OCI-LY3 (cell line): Measurements from ENCODE around the gene SQSTM1.

Source experiments
- CTCF ChIP-seq: fragments of 200-600, 300-600 bp; sonication (generic); IDR thresholded peaks from 2 replicates; pipeline ENCODE4 v1.5.1; 2014; ENCODE audit warnings: antibody characterized with exemption, low read length, low read depth
- EZH2phosphoT487 ChIP-seq: fragments of 200-600 bp; shearing (Covaris generic); IDR thresholded peaks from 2 replicates; pipeline ENCODE4 v1.6.1; 2018; ENCODE audit warnings: antibody characterized with exemption, mixed run types, low read depth

GRCh38 chr5:179822444-179822990 lies 1.8 kb downstream of the SQSTM1 start:
- no peak for TF ChIP-seq CTCF
- TF ChIP-seq EZH2phosphoT487 = no peak
